ENCODE results near the gene HPS1. TPM values are rescaled to one million over a fixed set of nuclear protein-coding genes. Genes with fewer than 3 reads are reported as not detected.

The HPS1 gene
- total and polyA plus RNA-seq, 4 donors: 14.5 to 44.3 (median 34.2) TPM

DNA sequence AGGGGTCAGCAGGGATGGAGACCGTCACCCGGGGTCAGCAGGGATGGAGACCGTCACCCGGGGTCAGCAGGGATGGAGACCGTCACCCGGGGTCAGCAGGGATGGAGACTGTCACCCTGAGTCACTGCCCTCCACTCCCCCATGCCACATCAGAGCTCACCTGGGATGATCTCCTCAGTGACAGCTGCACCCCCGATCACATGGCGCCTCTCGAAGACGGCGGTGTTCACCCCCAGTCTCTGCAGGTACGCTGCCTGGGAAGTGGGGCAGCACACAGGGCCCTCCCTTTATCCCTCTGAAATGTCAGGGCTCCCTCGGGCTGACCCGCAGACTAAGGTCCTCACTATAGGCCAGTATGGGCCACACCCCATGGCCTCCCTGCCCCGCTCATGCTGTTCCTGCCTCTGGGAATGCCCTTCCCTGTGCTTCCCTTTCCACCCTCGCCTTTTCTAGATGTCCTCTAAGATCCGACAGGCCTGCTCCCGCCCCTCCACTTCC lies 38.9 kb downstream of the HPS1 start:
- peaks cover 6% of the 10 kb centered on the region for H3K4me1 ChIP-seq (ENCODE audit: control insufficient read depth, insufficient read depth, low read length)
- no peak overlapping the region for H3K27ac ChIP-seq (ENCODE audit: low read depth, low read length)
- DNase-seq (ENCODE audit: low read depth in 4 of 6, low spot score in 6 of 6): no peak
- H3K36me3 ChIP-seq (ENCODE audit: control insufficient read depth, insufficient read depth, low read length): peaks cover 13% of the 10 kb centered on the region
- no peaks in the 10 kb centered on the region for H3K9me3 ChIP-seq (ENCODE audit: control insufficient read depth, insufficient read depth, low read length)
- H3K4me3 ChIP-seq (ENCODE audit: low read depth, low read length): no peak overlapping the region
- WGBS (ENCODE audit: insufficient coverage): 91% methylated on average over 18 of the region's 18 CpGs
- no peaks in the 10 kb centered on the region for H3K27me3 ChIP-seq (ENCODE audit: control insufficient read depth, insufficient read depth, low read length)

DNA sequence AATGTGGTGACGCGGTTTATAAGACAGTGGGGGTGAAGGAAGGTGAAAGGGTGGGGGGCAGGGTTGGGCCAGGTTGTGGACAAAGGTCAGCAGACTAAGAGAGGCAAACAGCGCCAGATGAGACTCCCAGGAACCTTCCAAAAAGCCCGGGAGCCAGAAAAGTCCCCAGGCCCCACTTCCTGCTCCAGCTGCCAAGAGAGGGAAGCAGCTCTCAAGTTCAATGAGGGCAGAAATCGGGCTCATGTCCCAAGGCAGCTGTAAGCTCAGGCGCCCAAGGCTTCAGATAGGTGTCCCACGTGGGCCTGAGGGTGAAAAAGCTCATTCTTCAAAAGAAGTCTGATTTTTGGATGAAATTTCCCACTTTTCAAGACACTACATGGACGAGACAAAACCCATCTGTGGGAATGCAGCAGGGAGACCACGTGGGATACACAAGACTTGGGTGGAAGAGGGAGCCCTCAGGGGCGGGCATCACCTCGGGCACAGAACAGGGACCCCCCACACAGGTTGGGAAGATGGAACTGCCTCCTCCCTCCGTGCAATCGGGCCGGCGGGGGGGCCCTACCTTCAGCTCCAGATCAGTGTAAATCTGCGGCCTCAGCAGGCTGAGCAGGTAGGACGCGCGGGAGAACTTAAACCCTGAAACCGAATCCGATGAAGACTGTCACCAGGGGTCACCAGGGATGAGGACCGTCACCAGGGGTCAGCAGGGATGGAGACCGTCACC lies 39.6 kb downstream of the HPS1 start:
- peaks cover 6% of the 10 kb centered on the region for H3K4me1 ChIP-seq (ENCODE audit: control insufficient read depth, insufficient read depth, low read length)
- no peak for DNase-seq (ENCODE audit: low read depth in 4 of 6, low spot score in 6 of 6)
- H3K27ac ChIP-seq (ENCODE audit: low read depth, low read length): no peak overlapping the region
- H3K27me3 ChIP-seq (ENCODE audit: control insufficient read depth, insufficient read depth, low read length): no peaks in the 10 kb centered on the region
- H3K36me3 ChIP-seq (ENCODE audit: control insufficient read depth, insufficient read depth, low read length): peaks cover 13% of the 10 kb centered on the region
- WGBS (ENCODE audit: insufficient coverage): 83% methylated on average over 21 of the region's 23 CpGs
- H3K4me3 ChIP-seq (ENCODE audit: low read depth, low read length): no peak overlapping the region
- no peaks in the 10 kb centered on the region for H3K9me3 ChIP-seq (ENCODE audit: control insufficient read depth, insufficient read depth, low read length)

DNA sequence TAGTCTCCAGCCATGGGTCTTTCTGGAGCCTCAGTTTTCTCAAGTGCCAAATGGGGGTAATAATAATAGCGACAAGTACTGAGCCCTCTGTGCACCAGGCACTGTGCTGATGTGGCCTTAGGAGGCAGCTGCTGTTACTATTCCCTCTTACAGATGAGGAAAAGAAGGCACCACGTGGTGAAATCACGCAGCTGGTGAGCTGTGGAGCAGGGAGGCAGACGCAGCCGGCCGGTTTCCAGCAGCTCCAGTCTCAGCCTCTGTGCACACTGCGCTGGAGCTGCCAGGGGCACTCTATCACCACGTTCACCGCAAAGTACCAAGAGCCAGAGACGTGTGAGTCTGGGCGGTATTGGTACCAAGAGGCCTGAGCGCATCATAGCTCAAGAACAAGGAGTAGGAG lies 41.3 kb downstream of the HPS1 start:
- WGBS (ENCODE audit: insufficient coverage): 79% methylated on average over 12 of the region's 12 CpGs

DNA sequence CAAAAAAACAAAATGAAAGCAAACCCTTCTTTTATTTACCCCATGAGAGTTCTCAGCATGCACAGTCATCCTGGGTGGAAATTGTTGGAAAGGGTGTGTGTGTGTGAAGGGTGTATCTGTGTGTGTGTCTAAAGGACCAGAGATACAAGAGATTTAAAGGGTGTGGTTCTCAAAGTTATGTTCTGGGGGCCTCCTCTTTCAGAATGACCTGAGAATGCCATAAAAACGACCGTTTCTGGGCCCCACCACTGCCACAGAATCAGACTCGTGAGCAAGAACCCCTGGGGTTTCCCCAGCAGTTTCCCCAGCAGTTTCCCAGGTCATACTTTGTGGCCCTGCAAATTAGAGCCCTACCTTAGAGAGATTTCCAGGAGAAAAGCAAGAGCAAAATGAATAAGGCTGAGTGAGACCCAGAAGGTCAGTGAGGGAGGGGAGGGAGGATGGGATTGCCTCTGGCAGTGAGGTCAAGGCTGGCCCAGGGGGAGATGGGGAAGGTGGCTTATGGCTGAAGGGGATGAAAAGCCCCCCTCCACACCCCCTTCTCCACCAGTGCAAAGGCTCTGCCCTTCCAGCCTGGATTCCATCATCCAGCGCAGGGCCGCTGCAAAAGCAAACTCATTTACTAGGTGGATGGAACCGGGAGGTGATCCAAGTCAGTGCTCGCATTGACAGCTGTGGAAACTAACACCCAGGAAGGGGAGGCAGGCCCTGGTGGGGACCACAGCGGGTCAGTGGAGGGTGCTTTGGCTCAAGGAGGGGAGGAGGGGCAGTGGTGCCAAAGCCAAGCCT lies 42.0 kb downstream of the HPS1 start:
- H3K9me3 ChIP-seq (ENCODE audit: control insufficient read depth, insufficient read depth, low read length): no peaks in the 10 kb centered on the region
- H3K36me3 ChIP-seq (ENCODE audit: control insufficient read depth, insufficient read depth, low read length): peaks cover 9% of the 10 kb centered on the region
- H3K27me3 ChIP-seq (ENCODE audit: control insufficient read depth, insufficient read depth, low read length): no peaks in the 10 kb centered on the region
- no peak overlapping the region for H3K4me3 ChIP-seq (ENCODE audit: low read depth, low read length)
- DNase-seq (ENCODE audit: low read depth in 4 of 6, low spot score in 6 of 6): no peak
- peaks cover 6% of the 10 kb centered on the region for H3K4me1 ChIP-seq (ENCODE audit: control insufficient read depth, insufficient read depth, low read length)
- WGBS (ENCODE audit: insufficient coverage): 59% methylated on average over 8 of the region's 8 CpGs
- H3K27ac ChIP-seq (ENCODE audit: low read depth, low read length): no peak overlapping the region

More for the DNA sequence above, 41.3 kb downstream of the HPS1 start:
- peak in 1 of 6 donors; percentile 34 for DNase-seq (ENCODE audit: low read depth in 4 of 6, low spot score in 6 of 6)
- Histone ChIP-seq H3K4me3 (ENCODE audit: low read depth, low read length) (no peak overlapping the region), H3K4me1 (ENCODE audit: control insufficient read depth, insufficient read depth, low read length) (peaks cover 6% of the 10 kb centered on the region), H3K27me3 (ENCODE audit: control insufficient read depth, insufficient read depth, low read length) (no peaks in the 10 kb centered on the region), H3K27ac (ENCODE audit: low read depth, low read length) (no peak overlapping the region), H3K9me3 (ENCODE audit: control insufficient read depth, insufficient read depth, low read length) (no peaks in the 10 kb centered on the region), H3K36me3 (ENCODE audit: control insufficient read depth, insufficient read depth, low read length) (peaks cover 11% of the 10 kb centered on the region)

DNA sequence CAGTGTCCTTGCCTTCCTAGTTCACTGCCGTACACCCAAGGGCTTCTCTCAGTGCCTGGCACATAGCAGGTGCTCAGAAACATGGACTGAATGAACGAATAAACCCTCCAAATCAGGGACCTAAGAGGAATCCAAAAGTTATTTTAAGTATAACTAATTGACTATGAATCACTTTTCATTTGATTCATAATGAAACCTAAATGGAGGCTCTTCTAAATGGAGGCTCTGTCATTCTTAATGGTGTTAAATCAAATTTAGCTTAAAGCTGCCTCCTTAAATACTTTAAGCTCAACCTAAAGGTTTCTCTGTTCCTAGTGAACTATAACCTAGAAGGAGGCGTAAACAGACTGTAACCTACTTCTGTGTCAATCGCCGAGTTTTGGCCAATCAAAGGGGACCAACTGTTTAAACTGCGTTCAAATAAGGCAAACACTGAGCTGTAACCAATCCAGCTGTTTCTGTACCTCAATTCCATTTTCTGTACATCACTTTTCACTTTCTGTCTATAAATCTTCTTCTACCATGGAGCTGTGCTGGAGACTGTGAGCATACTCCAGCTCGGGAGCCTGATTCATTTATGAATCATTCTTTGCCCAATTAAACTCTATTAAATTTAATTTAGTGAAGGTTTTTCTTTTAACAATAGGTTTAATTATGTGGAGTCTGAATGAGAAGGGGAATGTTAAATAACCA lies 42.8 kb downstream of the HPS1 start:
- H3K9me3 ChIP-seq (ENCODE audit: control insufficient read depth, insufficient read depth, low read length): no peaks in the 10 kb centered on the region
- DNase-seq (ENCODE audit: low read depth in 4 of 6, low spot score in 6 of 6): peak in 1 of 6 donors; percentile 21
- H3K36me3 ChIP-seq (ENCODE audit: control insufficient read depth, insufficient read depth, low read length): peaks cover 9% of the 10 kb centered on the region
- H3K4me3 ChIP-seq (ENCODE audit: low read depth, low read length): no peak overlapping the region
- 78% methylated on average over 4 of the region's 7 CpGs for WGBS (ENCODE audit: insufficient coverage)
- peaks cover 6% of the 10 kb centered on the region for H3K4me1 ChIP-seq (ENCODE audit: control insufficient read depth, insufficient read depth, low read length)
- no peak overlapping the region for H3K27ac ChIP-seq (ENCODE audit: low read depth, low read length)
- H3K27me3 ChIP-seq (ENCODE audit: control insufficient read depth, insufficient read depth, low read length): no peaks in the 10 kb centered on the region

DNA sequence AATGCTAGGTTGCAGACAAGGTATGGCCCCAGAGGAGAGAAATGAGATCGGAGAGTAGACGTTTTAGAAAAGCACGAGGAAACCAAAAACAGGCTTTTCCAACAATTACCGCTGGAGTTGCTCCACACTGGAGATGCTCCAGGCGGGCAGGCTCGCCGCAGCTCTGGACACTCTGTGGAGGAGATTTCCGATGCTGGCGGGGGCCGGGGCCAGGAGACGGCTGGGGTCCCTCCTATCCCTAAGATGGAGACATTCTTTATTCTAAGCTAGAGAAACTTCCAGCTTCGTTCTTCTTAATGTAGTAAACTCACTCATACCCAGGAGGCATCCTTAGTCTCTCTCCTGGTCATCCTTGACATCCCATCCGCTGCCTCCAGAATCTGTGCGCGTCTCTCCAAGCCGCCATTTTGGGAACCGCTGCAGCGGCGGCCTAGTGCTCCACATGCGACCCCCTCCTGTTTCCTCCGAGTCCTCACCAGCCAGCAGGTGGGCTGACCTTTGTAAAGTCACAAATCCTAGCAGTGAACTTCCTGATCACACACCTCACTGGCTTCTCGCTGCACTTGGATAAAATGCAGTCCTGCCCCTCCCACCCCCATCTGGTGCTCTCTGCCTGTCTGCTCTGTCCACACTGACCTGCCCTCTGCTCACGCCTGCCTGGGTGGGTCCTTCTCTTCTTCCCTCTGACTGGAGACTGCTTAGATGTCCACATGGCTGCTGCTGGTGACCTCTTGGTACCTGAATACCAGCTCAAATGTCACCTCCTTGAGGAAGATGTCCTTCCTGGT lies 43.6 kb downstream of the HPS1 start:
- 94% methylated on average over 22 of the region's 23 CpGs for WGBS (ENCODE audit: insufficient coverage)
- H3K36me3 ChIP-seq (ENCODE audit: control insufficient read depth, insufficient read depth, low read length): peaks cover 9% of the 10 kb centered on the region
- H3K4me1 ChIP-seq (ENCODE audit: control insufficient read depth, insufficient read depth, low read length): peaks cover 6% of the 10 kb centered on the region
- H3K4me3 ChIP-seq (ENCODE audit: low read depth, low read length): no peak overlapping the region
- H3K9me3 ChIP-seq (ENCODE audit: control insufficient read depth, insufficient read depth, low read length): no peaks in the 10 kb centered on the region
- no peak for DNase-seq (ENCODE audit: low read depth in 4 of 6, low spot score in 6 of 6)
- H3K27ac ChIP-seq (ENCODE audit: low read depth, low read length): no peak overlapping the region
- H3K27me3 ChIP-seq (ENCODE audit: control insufficient read depth, insufficient read depth, low read length): no peaks in the 10 kb centered on the region

DNA sequence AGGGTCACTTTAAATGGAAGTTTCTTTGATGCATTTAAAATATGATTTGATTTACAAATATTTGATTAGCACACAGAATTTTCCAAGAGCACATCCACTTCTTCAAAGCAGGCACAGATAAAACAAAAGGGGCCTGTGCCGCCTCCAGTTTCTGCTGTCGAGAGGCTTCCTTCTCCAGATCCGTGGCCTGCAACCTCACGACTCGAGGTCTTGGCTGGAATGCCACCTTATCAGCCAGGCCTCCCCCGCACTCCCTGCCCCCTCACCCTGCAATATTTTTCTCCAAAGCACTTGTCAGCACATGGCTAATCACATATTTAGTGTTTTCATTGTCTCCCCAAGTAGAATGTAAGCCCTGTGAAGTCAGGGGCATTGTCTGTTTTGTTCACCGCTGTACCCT lies 44.3 kb downstream of the HPS1 start:
- Histone ChIP-seq H3K9me3 (ENCODE audit: control insufficient read depth, insufficient read depth, low read length) (no peaks in the 10 kb centered on the region), H3K36me3 (ENCODE audit: control insufficient read depth, insufficient read depth, low read length) (peaks cover 9% of the 10 kb centered on the region), H3K4me1 (ENCODE audit: control insufficient read depth, insufficient read depth, low read length) (peaks cover 6% of the 10 kb centered on the region), H3K27ac (ENCODE audit: low read depth, low read length) (no peak overlapping the region), H3K4me3 (ENCODE audit: low read depth, low read length) (no peak overlapping the region), H3K27me3 (ENCODE audit: control insufficient read depth, insufficient read depth, low read length) (no peaks in the 10 kb centered on the region)
- DNase-seq (ENCODE audit: low read depth in 4 of 6, low spot score in 6 of 6): no peak
- WGBS (ENCODE audit: insufficient coverage): 91% methylated on average over 6 of the region's 7 CpGs

DNA sequence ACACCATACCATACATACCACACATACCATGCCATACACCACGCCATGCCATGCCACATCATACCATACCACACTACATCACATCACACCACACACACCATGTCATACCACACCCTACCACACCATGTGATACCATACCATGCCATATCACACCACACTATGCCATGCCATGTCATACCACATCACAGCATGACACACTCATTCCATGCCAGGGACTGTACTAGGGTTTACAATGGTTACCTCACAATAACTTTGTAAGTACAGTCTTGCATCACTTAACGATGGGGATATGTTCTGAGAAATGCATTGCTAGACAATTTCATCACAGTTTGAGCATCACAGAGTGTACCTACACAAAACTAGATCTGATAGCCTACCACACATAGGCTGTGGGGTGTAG lies 46.3 kb downstream of the HPS1 start:
- 92% methylated on average over 1 of the region's 2 CpGs for WGBS (ENCODE audit: insufficient coverage)
- H3K36me3 ChIP-seq (ENCODE audit: control insufficient read depth, insufficient read depth, low read length): peaks cover 16% of the 10 kb centered on the region
- H3K4me1 ChIP-seq (ENCODE audit: control insufficient read depth, insufficient read depth, low read length): peaks cover 6% of the 10 kb centered on the region
- DNase-seq (ENCODE audit: low read depth in 4 of 6, low spot score in 6 of 6): no peak
- no peaks in the 10 kb centered on the region for H3K9me3 ChIP-seq (ENCODE audit: control insufficient read depth, insufficient read depth, low read length)
- H3K4me3 ChIP-seq (ENCODE audit: low read depth, low read length): no peak overlapping the region
- H3K27me3 ChIP-seq (ENCODE audit: control insufficient read depth, insufficient read depth, low read length): no peaks in the 10 kb centered on the region
- H3K27ac ChIP-seq (ENCODE audit: low read depth, low read length): no peak overlapping the region

DNA sequence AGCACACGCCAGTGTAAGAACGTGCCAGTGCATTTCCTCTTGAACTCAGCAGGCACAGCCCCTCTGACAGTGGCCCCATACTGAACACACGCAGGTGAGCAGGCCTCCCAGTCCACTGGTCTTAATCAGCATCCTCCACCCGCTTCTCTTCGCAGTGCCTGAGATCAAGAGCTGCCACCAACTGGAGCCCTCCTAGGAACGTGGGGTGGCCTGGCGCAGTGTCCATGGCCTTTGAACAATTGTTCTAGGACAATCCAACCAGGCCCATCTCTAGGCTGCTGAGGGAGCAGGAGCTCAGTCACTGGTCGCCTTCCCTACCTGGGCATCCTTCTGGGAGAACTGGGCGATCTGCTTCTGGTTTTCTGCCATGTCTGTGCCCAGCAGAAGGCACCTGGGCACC lies 47.0 kb downstream of the HPS1 start:
- Histone ChIP-seq H3K4me3 (ENCODE audit: low read depth, low read length) (no peak overlapping the region), H3K36me3 (ENCODE audit: control insufficient read depth, insufficient read depth, low read length) (peaks cover 13% of the 10 kb centered on the region), H3K27ac (ENCODE audit: low read depth, low read length) (no peak overlapping the region), H3K4me1 (ENCODE audit: control insufficient read depth, insufficient read depth, low read length) (peaks cover 6% of the 10 kb centered on the region), H3K27me3 (ENCODE audit: control insufficient read depth, insufficient read depth, low read length) (no peaks in the 10 kb centered on the region), H3K9me3 (ENCODE audit: control insufficient read depth, insufficient read depth, low read length) (no peaks in the 10 kb centered on the region)
- 93% methylated on average over 9 of the region's 9 CpGs for WGBS (ENCODE audit: insufficient coverage)
- DNase-seq (ENCODE audit: low read depth in 4 of 6, low spot score in 6 of 6): no peak
